ENCODE results near the gene TMEM120B.

The TMEM120B gene

DNA sequence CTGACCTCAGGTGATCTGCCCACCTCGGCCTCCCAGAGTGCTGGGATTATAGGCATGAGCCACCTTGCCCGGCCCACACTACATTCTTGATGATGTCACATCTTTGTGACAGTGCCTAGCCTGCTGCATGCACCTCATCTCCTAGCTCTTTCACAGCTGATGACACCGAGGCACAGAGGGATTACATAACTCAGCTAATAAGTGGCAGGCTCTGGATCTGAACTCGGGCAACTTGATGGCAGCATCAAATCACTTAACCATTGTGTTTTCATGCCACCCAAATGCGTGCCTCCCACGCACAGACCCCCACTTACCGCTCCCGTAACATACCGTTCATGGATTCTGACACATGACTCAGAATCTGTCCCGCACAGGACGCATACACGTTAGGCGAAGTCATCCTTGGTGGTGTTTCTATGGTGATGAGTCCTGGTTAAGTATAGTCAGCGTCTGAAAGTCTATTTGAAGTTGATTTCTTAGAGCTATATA lies 7.4 kb downstream of the TMEM120B start:
- TF ChIP-seq Cebpa-rat (IDR thresholded peaks at IDR 0.05): no peak
- peaks cover 89% of the 10 kb centered on the region for H4K20me1 ChIP-seq
- H3K4me3 ChIP-seq: no peak overlapping the region
- 0 out of 2 replicates have a peak overlapping the region, but pooled peaks have one; percentile 6 for H3K9ac ChIP-seq
- peaks cover 59% of the 10 kb centered on the region for H3K36me3 ChIP-seq
- H3K9me3 ChIP-seq: no peaks in the 10 kb centered on the region
- no peaks in the 10 kb centered on the region for H3K27me3 ChIP-seq
- peaks cover 9% of the 10 kb centered on the region; the same call in 1 of the 2 replicates for H3K4me1 ChIP-seq
- H3K27ac ChIP-seq: no peak overlapping the region
- no peak overlapping the region for H3K4me2 ChIP-seq

DNA sequence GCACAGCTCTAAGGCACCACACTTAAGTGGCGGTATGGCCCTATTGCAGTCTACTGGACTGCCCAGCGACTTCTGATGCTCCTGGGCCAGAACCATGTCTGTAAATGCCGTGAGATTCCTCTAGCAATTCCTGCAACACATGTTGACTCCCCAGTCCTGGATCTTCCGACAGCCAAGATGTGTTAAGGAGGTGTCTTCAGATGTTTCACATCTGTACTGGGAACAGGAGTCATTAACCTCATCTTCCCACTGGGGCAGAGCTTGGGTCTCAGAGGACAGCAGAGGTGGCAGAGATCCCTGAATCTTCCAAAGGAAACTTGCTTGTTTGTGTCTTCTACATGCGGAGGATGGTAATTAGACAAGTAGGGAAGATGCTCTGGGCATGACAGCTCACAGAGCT lies 8.2 kb downstream of the TMEM120B start:
- Histone ChIP-seq H3K9ac (0 out of 2 replicates have a peak overlapping the region, but pooled peaks have one; percentile 6), H4K20me1 (peaks cover 81% of the 10 kb centered on the region), H3K36me3 (peaks cover 59% of the 10 kb centered on the region)

DNA sequence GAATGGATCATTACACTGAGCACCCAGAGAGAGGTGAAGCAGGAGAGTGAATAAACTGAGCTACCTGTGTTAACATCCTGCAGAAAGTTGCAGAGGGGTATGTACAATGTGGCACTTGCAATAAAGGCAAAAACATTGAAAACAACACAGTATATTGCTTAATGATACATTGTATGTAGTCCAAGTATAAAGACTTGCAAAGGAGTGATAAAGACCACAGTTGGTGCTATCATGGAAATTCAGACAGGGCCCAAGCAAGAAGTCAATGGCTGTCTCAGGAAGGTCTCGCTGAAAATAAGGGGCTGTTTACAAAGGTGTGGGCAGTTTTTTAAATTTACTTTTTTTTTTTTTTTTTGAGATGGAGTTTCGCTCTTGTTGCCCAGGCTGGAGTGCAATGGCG lies 10.0 kb downstream of the TMEM120B start:
- H3K9ac ChIP-seq: no peak overlapping the region

More for the DNA sequence above, 8.2 kb downstream of the TMEM120B start:
- Histone ChIP-seq H3K9me3 (no peaks in the 10 kb centered on the region), H3K4me1 (peaks cover 9% of the 10 kb centered on the region; the same call in 1 of the 2 replicates), H3K4me2 (no peak overlapping the region), H3K27me3 (no peaks in the 10 kb centered on the region), H3K27ac (no peak overlapping the region), H3K4me3 (no peak overlapping the region)
- TF ChIP-seq Cebpa-rat (IDR thresholded peaks at IDR 0.05): no peak

DNA sequence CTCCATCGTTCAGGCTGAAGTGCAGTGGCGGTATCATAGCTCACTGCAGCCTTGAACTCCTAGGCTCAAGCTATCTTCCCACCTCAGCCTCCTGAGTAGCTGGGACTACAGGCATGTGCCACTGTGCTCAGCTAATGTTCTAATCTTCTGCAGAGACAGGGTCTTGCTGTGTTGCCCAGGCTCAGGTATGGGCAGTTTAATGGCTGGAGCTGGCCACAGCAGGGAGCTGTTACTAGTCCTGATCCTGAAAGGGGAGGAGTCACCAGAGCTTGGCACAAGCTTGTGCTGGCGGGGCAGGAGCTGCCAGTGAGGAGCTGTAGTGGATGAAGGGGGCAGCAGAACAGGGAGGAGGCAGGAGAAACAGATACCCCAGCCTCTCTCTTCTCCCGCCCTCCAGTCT lies 10.6 kb downstream of the TMEM120B start:
- H3K27ac ChIP-seq: no peak overlapping the region
- no peak overlapping the region for H3K4me2 ChIP-seq
- peaks cover 8% of the 10 kb centered on the region; the same call in 1 of the 2 replicates for H3K4me1 ChIP-seq
- H3K9me3 ChIP-seq: no peaks in the 10 kb centered on the region
- H3K36me3 ChIP-seq: peaks cover 54% of the 10 kb centered on the region
- no peaks in the 10 kb centered on the region for H3K27me3 ChIP-seq
- H3K4me3 ChIP-seq: no peak overlapping the region
- H3K9ac ChIP-seq: no peak overlapping the region
- TF ChIP-seq Cebpa-rat (IDR thresholded peaks at IDR 0.05): no peak
- peaks cover 64% of the 10 kb centered on the region for H4K20me1 ChIP-seq

More for the DNA sequence above, 10.0 kb downstream of the TMEM120B start:
- Histone ChIP-seq H3K4me3 (no peak overlapping the region), H3K9me3 (no peaks in the 10 kb centered on the region), H4K20me1 (peaks cover 70% of the 10 kb centered on the region), H3K36me3 (peaks cover 58% of the 10 kb centered on the region), H3K27ac (no peak overlapping the region), H3K27me3 (no peaks in the 10 kb centered on the region), H3K4me1 (peaks cover 9% of the 10 kb centered on the region; the same call in 1 of the 2 replicates), H3K4me2 (no peak overlapping the region)
- no peak for TF ChIP-seq Cebpa-rat (IDR thresholded peaks at IDR 0.05)

DNA sequence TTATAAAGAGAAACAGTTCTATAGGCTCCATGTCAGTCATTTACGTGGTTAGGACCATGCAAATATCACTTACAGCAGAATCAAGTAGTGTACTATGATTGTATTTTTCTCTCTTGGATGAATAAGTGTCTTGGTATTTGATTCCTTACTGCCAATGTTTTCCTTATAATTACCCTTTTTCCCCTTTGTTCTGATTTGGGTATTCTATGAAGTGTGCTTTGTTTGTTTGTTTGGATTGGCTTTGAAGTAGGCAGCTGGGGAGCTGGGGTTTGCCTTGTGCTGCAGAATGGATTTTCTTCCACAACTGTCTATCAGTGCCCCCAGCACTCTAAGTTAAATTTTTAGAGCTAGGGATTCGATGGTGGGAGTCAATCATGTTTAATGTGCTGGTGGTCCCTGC lies 12.4 kb downstream of the TMEM120B start:
- Histone ChIP-seq H3K4me3 (no peak overlapping the region), H3K4me1 (no peaks in the 10 kb centered on the region), H3K4me2 (no peak overlapping the region), H3K9me3 (no peaks in the 10 kb centered on the region), H3K9ac (no peak overlapping the region), H3K27me3 (no peaks in the 10 kb centered on the region), H4K20me1 (peaks cover 56% of the 10 kb centered on the region), H3K36me3 (peaks cover 55% of the 10 kb centered on the region), H3K27ac (no peak overlapping the region)
- no peak for TF ChIP-seq Cebpa-rat (IDR thresholded peaks at IDR 0.05)

DNA sequence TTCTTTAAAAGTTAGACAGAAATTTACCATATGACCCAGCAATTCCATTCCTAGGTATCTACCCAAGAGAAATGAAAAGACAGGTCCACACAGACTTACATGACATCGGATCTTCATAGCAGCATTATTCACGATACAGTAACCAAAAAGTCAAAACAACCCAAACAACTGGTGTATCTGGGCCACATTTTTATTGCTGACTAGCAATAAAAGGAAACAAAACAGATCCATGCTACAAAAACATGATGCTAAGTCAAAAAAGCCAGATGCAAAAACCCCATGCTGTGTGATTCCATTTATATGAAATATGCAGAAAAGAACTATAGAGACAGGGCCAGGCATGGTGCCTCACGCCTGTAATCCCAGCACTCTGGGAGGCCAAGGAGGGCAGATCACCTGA lies 12.9 kb downstream of the TMEM120B start:
- Histone ChIP-seq H3K9ac (no peak overlapping the region), H3K27ac (no peak overlapping the region), H4K20me1 (peaks cover 51% of the 10 kb centered on the region), H3K36me3 (peaks cover 51% of the 10 kb centered on the region), H3K4me3 (no peak overlapping the region), H3K27me3 (no peaks in the 10 kb centered on the region), H3K9me3 (no peaks in the 10 kb centered on the region), H3K4me2 (no peak overlapping the region), H3K4me1 (no peaks in the 10 kb centered on the region)
- no peak for TF ChIP-seq Cebpa-rat (IDR thresholded peaks at IDR 0.05)

DNA sequence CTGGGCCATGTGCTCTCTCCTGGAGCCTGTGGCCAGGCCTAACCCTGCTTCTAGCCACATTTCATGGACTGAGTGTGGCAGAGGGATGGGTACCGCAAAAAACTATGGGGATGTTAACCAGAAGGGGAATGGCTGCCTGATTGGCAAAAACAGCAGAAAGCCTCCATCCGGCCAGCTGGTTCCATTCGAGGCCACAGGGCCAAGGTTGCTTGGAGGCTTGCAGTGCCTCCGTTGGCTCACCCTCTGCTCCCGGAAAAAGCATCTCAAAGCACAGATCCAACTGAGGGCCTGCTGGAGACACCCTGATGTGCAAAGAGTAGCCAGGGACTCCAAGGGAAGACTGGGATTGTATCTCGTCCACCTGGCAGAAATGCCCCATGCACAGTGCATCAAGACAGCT lies 16.5 kb downstream of the TMEM120B start:
- H3K4me2 ChIP-seq: no peak overlapping the region
- peaks cover 32% of the 10 kb centered on the region for H3K36me3 ChIP-seq
- no peak overlapping the region for H3K27ac ChIP-seq

DNA sequence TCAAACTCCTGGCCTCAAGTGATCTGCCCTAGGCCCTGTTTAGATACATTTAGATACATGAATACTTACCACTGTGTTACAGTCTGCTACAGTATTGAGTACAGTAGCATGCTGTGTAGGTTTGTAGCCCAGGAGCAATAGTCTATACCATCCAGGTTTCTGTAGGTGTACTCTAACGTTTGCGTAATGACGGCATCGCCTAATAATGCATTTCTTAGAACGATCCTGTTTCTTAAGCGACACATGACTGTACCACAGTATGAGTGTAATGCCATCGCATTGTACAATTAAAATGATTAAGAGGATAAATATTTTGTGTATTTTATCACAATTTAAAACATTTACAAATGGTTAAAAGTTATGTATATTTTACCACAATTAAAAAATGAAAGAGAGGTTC lies 18.9 kb downstream of the TMEM120B start:
- Histone ChIP-seq H3K27me3 (no peaks in the 10 kb centered on the region), H3K27ac (no peak overlapping the region), H3K4me3 (no peak overlapping the region), H4K20me1 (peaks cover 50% of the 10 kb centered on the region), H3K36me3 (peaks cover 13% of the 10 kb centered on the region; the same call in 1 of the 2 replicates), H3K9me3 (no peaks in the 10 kb centered on the region), H3K4me1 (no peaks in the 10 kb centered on the region), H3K4me2 (no peak overlapping the region), H3K9ac (no peak overlapping the region)
- TF ChIP-seq Cebpa-rat (IDR thresholded peaks at IDR 0.05): no peak

More for the DNA sequence above, 16.5 kb downstream of the TMEM120B start:
- H3K9ac ChIP-seq: no peak overlapping the region
- peaks cover 42% of the 10 kb centered on the region for H4K20me1 ChIP-seq
- TF ChIP-seq Cebpa-rat (IDR thresholded peaks at IDR 0.05): no peak
- H3K27me3 ChIP-seq: no peaks in the 10 kb centered on the region
- H3K9me3 ChIP-seq: no peaks in the 10 kb centered on the region
- no peak overlapping the region for H3K4me3 ChIP-seq
- H3K4me1 ChIP-seq: no peaks in the 10 kb centered on the region

DNA sequence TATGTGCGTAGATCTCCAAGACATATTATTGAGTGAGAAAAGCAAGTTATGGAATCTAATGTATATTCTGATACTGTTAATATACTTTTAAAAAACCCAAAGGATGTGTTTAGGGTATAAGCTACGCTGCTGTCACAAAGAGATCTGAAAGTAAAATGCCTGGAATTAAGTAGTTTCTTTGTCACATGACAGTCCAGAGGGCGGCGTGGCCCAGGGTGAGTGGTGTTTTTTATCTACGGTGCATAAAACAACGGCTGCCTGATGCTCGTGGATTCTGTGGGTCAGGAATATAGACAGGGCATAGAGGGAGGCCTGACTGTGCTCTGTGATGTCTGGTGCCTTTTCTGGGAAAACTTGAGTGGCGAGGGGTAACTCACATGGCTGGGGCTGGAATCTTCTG lies 21.3 kb downstream of the TMEM120B start:
- no peak overlapping the region for H3K27ac ChIP-seq
- H3K36me3 ChIP-seq: peaks cover 8% of the 10 kb centered on the region; the same call in 1 of the 2 replicates
- no peak for TF ChIP-seq Cebpa-rat (IDR thresholded peaks at IDR 0.05)
- no peaks in the 10 kb centered on the region for H3K9me3 ChIP-seq
- H3K4me1 ChIP-seq: no peaks in the 10 kb centered on the region
- no peak overlapping the region for H3K9ac ChIP-seq
- no peaks in the 10 kb centered on the region for H3K27me3 ChIP-seq
- no peak overlapping the region for H3K4me2 ChIP-seq
- no peak overlapping the region for H3K4me3 ChIP-seq
- H4K20me1 ChIP-seq: peaks cover 59% of the 10 kb centered on the region

DNA sequence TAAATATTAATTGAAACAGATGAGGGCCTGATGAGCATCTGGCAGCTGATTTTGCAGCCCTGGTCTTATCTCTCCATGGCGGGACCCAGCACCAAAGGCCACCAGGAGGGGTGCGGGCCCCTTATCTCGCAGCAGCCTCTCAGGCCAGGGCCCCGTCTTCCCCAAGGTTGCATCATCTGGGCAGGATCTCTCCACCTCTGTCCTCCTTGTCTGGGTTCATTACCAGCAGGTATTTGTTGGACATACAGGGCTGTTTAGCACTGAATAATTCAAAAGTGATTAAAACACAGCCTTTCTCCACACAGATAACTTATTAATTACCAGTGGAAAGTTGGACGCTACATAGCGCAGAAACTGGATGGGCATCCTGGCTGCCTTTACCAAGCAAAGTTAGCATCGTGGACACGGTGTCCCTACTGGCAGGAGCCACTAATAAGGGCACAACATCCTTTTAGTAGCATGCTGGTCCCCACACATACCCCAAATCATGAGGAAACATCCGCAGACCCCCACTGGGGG lies 25.8 kb downstream of the TMEM120B start:
- H3K27ac ChIP-seq: no peak overlapping the region
- H3K9ac ChIP-seq: no peak overlapping the region
- H3K4me1 ChIP-seq: no peaks in the 10 kb centered on the region
- no peak for TF ChIP-seq Cebpa-rat (IDR thresholded peaks at IDR 0.05)
- H3K9me3 ChIP-seq: no peaks in the 10 kb centered on the region
- H3K4me2 ChIP-seq: no peak overlapping the region
- H3K27me3 ChIP-seq: no peaks in the 10 kb centered on the region
- H3K36me3 ChIP-seq: peaks cover under 1% of the 10 kb centered on the region; the same call in 1 of the 2 replicates
- H4K20me1 ChIP-seq: peaks cover 46% of the 10 kb centered on the region
- no peak overlapping the region for H3K4me3 ChIP-seq

All from BLaER1 (cell line).